Fibroblast of pulmonary artery (primary cell): ENCODE measurements around the gene MRPL50.
A peak's percentile ranks its signal among the peaks of the same experiment; 100 is the strongest.

Experiments
- DNase-seq: peaks from one replicate; pipeline ENCODE4 v3.0.0-alpha.2; 2010; ENCODE audit warnings: low read depth
- H3K4me3 ChIP-seq: replicated peaks from 2 replicates; pipeline ENCODE4 v1.5.1; 2011; ENCODE audit warnings: low read depth, mild to moderate bottlenecking, control low read depth, low read length, moderate library complexity
- TF ChIP-seq, protein P1 (sequence below): IDR thresholded peaks from 2 replicates; pipeline ENCODE4 v1.5.1; 2011; ENCODE audit warnings: mild to moderate bottlenecking, control low read depth, low read length, inconsistent platforms; ENCODE audit errors: missing control alignments

MRPL50 gene

GRCh38 chr9:101418518-101419430 is 20.4 kb upstream of the MRPL50 start:
- H3K4me3 ChIP-seq, result no peak overlapping the region
- TF ChIP-seq, protein P1, sequence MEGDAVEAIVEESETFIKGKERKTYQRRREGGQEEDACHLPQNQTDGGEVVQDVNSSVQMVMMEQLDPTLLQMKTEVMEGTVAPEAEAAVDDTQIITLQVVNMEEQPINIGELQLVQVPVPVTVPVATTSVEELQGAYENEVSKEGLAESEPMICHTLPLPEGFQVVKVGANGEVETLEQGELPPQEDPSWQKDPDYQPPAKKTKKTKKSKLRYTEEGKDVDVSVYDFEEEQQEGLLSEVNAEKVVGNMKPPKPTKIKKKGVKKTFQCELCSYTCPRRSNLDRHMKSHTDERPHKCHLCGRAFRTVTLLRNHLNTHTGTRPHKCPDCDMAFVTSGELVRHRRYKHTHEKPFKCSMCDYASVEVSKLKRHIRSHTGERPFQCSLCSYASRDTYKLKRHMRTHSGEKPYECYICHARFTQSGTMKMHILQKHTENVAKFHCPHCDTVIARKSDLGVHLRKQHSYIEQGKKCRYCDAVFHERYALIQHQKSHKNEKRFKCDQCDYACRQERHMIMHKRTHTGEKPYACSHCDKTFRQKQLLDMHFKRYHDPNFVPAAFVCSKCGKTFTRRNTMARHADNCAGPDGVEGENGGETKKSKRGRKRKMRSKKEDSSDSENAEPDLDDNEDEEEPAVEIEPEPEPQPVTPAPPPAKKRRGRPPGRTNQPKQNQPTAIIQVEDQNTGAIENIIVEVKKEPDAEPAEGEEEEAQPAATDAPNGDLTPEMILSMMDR, result no peak
- DNase-seq, result peak; percentile 33

- DNase-seq, result no peak
- TF ChIP-seq, protein P1, result no peak
- no peak overlapping the region for H3K4me3 ChIP-seq
Measured at GRCh38 chr9:101417977-101418376, 19.6 kb upstream of the MRPL50 start.

- no peak for DNase-seq
- TF ChIP-seq, protein P1, result no peak
- H3K4me3 ChIP-seq, result no peak overlapping the region
Measured at GRCh38 chr9:101417389-101417788, 19.0 kb upstream of the MRPL50 start.

GRCh38 chr9:101415578-101415977 is 17.2 kb upstream of the MRPL50 start:
- H3K4me3 ChIP-seq, result no peak overlapping the region
- DNase-seq, result no peak
- TF ChIP-seq, protein P1, result no peak

DNA sequence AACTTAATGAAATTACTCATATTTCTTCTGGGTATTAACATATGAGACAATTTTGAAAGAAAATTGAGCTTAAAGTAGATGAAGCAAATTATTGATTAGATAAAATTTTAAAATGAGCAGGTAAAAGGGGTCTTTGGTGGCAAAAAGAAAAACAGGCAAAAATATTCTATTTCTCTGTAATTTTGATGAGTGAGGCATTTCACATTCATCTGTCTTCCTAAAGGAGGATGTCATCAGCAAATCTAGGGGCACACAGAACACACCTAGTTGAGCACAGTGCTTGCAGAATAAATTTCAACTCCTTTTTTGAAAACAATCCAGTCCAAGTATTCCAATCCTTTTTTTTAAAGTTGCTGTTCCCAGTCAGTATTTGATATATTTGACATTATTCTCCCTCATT is 16.4 kb upstream of the MRPL50 start:
- no peak for DNase-seq
- no peak overlapping the region for H3K4me3 ChIP-seq
- TF ChIP-seq, protein P1, result no peak

GRCh38 chr9:101409079-101409477 is 10.7 kb upstream of the MRPL50 start:
- H3K4me3 ChIP-seq, result no peak overlapping the region
- no peak for DNase-seq
- TF ChIP-seq, protein P1, result no peak
